ENCODE measurements around the gene ARSB. TPM values are rescaled to one million over a fixed set of nuclear protein-coding genes. Genes with fewer than 3 reads are reported as not detected.

Gene ARSB
- total and polyA plus RNA-seq, 9 of the 15 experiments (the other 6 are each of a cell fraction or from before 2014, with no cell fraction given) = 0.52 to 4.6 (median 2.4) TPM

GRCh38 chr5:78985116-78985724 lies at the start of gene ARSB (continued):
- TF ChIP-seq, protein P1, sequence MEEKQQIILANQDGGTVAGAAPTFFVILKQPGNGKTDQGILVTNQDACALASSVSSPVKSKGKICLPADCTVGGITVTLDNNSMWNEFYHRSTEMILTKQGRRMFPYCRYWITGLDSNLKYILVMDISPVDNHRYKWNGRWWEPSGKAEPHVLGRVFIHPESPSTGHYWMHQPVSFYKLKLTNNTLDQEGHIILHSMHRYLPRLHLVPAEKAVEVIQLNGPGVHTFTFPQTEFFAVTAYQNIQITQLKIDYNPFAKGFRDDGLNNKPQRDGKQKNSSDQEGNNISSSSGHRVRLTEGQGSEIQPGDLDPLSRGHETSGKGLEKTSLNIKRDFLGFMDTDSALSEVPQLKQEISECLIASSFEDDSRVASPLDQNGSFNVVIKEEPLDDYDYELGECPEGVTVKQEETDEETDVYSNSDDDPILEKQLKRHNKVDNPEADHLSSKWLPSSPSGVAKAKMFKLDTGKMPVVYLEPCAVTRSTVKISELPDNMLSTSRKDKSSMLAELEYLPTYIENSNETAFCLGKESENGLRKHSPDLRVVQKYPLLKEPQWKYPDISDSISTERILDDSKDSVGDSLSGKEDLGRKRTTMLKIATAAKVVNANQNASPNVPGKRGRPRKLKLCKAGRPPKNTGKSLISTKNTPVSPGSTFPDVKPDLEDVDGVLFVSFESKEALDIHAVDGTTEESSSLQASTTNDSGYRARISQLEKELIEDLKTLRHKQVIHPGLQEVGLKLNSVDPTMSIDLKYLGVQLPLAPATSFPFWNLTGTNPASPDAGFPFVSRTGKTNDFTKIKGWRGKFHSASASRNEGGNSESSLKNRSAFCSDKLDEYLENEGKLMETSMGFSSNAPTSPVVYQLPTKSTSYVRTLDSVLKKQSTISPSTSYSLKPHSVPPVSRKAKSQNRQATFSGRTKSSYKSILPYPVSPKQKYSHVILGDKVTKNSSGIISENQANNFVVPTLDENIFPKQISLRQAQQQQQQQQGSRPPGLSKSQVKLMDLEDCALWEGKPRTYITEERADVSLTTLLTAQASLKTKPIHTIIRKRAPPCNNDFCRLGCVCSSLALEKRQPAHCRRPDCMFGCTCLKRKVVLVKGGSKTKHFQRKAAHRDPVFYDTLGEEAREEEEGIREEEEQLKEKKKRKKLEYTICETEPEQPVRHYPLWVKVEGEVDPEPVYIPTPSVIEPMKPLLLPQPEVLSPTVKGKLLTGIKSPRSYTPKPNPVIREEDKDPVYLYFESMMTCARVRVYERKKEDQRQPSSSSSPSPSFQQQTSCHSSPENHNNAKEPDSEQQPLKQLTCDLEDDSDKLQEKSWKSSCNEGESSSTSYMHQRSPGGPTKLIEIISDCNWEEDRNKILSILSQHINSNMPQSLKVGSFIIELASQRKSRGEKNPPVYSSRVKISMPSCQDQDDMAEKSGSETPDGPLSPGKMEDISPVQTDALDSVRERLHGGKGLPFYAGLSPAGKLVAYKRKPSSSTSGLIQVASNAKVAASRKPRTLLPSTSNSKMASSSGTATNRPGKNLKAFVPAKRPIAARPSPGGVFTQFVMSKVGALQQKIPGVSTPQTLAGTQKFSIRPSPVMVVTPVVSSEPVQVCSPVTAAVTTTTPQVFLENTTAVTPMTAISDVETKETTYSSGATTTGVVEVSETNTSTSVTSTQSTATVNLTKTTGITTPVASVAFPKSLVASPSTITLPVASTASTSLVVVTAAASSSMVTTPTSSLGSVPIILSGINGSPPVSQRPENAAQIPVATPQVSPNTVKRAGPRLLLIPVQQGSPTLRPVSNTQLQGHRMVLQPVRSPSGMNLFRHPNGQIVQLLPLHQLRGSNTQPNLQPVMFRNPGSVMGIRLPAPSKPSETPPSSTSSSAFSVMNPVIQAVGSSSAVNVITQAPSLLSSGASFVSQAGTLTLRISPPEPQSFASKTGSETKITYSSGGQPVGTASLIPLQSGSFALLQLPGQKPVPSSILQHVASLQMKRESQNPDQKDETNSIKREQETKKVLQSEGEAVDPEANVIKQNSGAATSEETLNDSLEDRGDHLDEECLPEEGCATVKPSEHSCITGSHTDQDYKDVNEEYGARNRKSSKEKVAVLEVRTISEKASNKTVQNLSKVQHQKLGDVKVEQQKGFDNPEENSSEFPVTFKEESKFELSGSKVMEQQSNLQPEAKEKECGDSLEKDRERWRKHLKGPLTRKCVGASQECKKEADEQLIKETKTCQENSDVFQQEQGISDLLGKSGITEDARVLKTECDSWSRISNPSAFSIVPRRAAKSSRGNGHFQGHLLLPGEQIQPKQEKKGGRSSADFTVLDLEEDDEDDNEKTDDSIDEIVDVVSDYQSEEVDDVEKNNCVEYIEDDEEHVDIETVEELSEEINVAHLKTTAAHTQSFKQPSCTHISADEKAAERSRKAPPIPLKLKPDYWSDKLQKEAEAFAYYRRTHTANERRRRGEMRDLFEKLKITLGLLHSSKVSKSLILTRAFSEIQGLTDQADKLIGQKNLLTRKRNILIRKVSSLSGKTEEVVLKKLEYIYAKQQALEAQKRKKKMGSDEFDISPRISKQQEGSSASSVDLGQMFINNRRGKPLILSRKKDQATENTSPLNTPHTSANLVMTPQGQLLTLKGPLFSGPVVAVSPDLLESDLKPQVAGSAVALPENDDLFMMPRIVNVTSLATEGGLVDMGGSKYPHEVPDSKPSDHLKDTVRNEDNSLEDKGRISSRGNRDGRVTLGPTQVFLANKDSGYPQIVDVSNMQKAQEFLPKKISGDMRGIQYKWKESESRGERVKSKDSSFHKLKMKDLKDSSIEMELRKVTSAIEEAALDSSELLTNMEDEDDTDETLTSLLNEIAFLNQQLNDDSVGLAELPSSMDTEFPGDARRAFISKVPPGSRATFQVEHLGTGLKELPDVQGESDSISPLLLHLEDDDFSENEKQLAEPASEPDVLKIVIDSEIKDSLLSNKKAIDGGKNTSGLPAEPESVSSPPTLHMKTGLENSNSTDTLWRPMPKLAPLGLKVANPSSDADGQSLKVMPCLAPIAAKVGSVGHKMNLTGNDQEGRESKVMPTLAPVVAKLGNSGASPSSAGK (IDR thresholded peaks at IDR 0.05) = no peak
- 0 out of 2 replicates have a peak, but pooled peaks have one; percentile 12 for TF ChIP-seq THAP12 (CRISPR knock-in tag; IDR thresholded peaks at IDR 0.05)
- no peak for TF ChIP-seq RERE (CRISPR knock-in tag; IDR thresholded peaks at IDR 0.05; ENCODE audit: borderline replicate concordance)
- peak; percentile 3 for TF ChIP-seq PHF8 (IDR thresholded peaks at IDR 0.05; ENCODE audit: borderline replicate concordance, low read length)

All from K562 (cell line).